AG09309 (cell line): ENCODE results near the gene TBL2.
A peak's percentile ranks its signal among the peaks of the same experiment; 100 is the strongest.
"Not testable (repeated sequence)": the region's sequence is repeated elsewhere in the genome, so short reads cannot be mapped to it uniquely, and the experiment has no call there.

Experiments
- DNase-seq: peaks from one replicate; pipeline ENCODE4 v3.0.0-alpha.2; 2010; ENCODE audit warnings: low read depth
- H3K4me3 ChIP-seq: 2 replicates; pipeline ENCODE4 v1.5.1; 2011; ENCODE audit warnings: mild to moderate bottlenecking, low read depth, low read length, moderate library complexity; ENCODE audit not compliant: control insufficient read depth
- TF ChIP-seq, protein P1 (sequence below): IDR thresholded peaks from 2 replicates; pipeline ENCODE4 v1.5.1; 2011; ENCODE audit warnings: mild to moderate bottlenecking, low read depth, low read length, inconsistent platforms; ENCODE audit not compliant: insufficient read depth, control insufficient read depth; ENCODE audit errors: missing control alignments

TBL2 gene

DNA sequence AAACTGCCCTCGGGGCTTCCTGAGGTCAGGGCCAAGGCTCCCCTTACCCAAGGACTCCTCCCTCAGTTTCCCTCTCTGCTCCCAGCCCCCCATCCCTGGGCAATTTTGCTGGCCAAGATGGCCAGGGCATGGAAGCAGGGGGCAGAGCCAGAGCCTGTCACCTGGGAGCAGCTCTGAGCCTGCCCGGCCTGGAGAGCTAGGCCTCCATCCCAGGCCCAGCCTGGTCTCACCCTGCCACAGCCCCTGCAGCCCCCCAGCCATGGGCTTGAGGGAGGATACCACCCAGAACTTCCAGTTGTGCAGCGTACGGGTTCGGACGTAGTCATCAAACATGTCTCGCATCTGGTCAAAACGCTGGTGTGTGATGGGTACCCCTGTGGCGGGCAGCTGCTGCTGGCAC lies 17.0 kb upstream of the TBL2 start:
- TF ChIP-seq, protein P1, sequence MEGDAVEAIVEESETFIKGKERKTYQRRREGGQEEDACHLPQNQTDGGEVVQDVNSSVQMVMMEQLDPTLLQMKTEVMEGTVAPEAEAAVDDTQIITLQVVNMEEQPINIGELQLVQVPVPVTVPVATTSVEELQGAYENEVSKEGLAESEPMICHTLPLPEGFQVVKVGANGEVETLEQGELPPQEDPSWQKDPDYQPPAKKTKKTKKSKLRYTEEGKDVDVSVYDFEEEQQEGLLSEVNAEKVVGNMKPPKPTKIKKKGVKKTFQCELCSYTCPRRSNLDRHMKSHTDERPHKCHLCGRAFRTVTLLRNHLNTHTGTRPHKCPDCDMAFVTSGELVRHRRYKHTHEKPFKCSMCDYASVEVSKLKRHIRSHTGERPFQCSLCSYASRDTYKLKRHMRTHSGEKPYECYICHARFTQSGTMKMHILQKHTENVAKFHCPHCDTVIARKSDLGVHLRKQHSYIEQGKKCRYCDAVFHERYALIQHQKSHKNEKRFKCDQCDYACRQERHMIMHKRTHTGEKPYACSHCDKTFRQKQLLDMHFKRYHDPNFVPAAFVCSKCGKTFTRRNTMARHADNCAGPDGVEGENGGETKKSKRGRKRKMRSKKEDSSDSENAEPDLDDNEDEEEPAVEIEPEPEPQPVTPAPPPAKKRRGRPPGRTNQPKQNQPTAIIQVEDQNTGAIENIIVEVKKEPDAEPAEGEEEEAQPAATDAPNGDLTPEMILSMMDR, result no peak
- H3K4me3 ChIP-seq, result no peak overlapping the region
- no peak for DNase-seq

DNA sequence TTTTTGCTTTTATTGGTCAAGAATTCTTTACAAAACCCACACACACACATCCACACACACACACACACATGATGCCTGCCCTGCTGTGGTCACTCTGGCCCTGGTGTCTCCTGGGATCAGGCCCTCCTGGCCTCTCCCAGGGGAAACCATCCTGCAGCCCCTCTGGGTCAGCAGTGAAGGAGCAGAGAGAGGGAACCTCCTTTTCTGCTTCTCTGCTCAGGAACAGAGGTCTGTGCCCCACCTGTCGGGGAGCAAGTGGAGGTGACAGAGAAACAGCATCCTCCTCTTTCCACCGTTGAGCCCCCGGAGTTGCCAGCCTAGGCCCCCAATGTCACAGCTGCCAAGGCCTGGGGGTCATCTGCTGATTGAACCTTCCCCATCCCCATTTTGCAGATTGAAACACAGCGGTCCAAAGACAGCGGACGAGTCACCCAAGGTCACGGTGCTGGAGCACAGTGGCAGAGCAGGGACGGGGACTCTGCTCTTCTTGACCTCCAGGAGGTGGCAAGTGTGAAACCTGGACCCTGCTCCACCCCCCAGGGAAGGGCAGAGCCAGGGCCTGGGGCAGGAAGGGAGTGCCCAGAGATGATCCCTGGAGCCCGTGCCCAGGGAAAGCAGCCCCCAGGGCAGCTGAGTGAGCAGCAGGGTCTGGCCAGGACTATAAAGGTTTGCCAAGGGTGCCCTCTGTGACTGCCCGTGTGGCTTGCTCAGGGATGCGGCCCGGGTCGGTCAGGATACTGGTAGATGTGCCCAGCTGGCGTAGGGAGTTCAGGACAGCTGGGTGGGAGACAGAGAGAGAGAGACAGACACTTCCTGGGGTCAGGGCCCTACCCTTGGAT lies 15.0 kb upstream of the TBL2 start:
- TF ChIP-seq, protein P1, result no peak
- DNase-seq, result no peak
- no peak overlapping the region for H3K4me3 ChIP-seq

DNA sequence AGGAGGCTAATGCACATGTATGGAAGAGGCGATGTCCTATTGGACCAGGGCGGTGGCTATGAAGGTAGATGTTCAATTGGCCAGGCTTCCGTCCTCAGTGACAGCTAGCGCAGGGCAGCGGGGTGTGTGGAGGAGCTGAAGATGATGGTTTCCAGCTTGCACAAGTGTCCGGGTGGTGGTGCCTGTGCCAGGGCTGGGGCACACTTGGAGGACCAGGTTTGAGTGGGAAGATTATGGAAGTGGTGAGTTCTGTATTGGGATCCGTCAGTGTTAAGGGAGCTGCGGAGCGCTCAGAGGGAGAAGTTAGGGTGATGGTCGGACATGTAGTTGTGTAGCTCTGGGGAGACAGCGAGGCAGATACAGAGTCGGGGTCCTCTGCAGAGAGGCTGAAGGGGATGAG lies 8.5 kb upstream of the TBL2 start:
- H3K4me3 ChIP-seq, result no peak overlapping the region
- DNase-seq, result no peak
- TF ChIP-seq, protein P1, result no peak

DNA sequence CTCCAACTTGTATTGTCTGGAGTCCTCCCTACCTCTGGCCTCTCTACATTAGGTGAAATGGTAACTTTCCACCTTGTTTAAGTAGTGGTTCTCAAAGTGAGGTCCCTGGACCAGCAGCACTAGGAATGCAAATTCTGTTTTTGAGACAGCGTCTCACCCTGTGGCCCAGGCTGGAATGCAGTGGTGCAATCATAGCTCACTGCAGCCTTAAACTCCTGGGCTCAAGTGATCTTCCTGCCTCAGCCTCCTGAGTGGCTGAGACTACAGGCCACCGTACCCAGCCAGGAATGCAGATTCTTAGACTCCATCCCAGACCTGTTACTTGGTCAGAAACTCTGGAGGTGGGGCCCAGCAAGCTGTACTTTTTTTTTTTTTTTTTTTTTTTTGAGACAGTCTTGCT lies 6.8 kb upstream of the TBL2 start:
- TF ChIP-seq, protein P1, result no peak
- DNase-seq, result no peak
- H3K4me3 ChIP-seq, result no peak overlapping the region

DNA sequence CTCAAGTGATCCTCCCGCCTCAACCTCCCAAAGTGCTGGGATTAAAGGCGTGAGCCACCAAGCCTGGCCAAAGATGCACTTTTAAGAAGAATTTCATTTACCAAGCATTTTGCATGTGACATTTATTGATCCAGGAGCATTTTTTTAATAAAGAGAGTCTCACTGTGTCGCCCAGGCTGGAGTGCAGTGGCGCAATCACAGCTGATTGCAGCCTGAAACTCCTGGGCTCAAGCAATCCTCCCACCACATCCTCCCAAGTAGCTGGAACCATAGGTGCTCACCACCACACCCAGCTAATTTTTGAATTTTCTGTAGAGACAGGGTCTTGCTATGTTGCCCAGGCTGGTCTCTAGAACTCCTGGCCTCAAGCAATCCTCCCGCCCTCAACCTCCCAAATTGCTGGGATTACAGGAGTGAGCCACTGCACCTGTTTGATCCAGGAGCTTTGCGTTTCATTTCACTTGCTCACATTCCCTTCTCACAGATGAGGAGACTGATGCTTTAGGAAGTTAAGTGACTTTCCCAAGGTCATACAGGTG lies 4.4 kb upstream of the TBL2 start:
- DNase-seq, result no peak
- TF ChIP-seq, protein P1, result no peak
- H3K4me3 ChIP-seq, result no peak overlapping the region

DNA sequence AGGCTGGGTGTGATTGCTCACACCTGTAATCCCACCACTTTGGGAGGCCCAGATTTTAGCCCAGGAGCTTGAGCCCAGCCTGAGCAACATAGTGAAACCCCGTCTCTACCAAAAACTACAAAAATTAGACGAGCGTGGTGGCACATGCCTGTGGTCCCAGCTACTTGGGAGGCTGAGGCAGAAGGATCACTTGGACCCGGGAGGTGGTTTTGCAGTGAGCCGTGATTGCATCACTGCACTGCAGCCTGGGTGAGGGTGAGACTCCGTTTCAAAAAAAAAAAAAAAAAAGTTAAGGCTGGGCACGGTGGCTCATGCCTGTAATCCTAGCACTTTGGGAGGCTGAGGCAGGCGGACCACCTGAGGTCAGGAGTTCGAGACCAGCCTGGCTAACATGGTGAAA lies 2.6 kb upstream of the TBL2 start:
- H3K4me3 ChIP-seq, DNase-seq: not testable (repeated sequence)

DNA sequence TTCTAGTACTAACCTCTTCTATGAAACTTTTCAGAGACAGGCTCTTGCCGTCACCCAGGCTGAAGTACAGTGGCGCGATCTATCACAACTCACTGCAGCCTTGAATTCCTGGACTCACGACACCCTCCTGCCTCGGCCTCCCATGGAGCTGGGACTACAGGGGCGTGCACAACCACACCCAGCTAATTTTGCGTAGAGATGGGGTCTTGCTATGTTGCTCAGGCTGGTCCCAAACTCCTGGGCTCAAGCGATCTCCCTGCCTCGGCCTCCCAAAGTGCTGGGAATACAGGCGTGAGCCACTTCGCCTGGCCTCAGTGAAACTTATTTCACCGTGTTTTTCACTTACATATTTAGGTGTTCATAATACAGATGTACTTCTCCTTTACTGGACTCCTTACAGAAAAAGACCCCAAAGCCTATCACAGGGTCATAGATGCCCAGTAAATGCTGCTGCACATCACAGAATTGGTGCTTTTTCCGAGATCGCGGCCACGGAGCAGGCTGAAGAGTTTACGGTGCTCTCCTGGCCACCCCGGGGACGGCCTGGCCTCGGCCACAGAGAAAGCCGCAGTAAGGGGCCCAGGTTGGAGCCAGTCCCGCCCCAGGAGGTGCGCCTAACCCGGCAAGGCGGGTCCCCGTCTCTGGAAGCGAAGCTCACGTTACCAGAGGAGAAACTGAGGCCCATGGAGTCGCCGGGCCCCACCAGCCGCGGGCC lies 595 bp downstream of the TBL2 start:
- peak overlapping the region; percentile 82 for H3K4me3 ChIP-seq
- TF ChIP-seq, protein P1, result no peak
- no peak for DNase-seq
